BJ (cell line): ENCODE data around the gene CRAMP1. TPM values are rescaled to one million over a fixed set of nuclear protein-coding genes. Genes with fewer than 3 reads are reported as not detected.

Source experiments
- CTCF ChIA-PET: fragments of 350-600 bp; formaldehyde crosslinking; extraction: SDS; loops from one replicate; lab custom pipeline; 2021; ENCODE audit warnings: antibody characterized with exemption, inconsistent platforms; lab: Yijun Ruan, JAX
- POLR2A ChIA-PET: fragments of 300-600 bp; sonication (Branson Sonifier 250); formaldehyde crosslinking; extraction: SDS; loops from one replicate; lab custom pipeline; 2021; ENCODE audit warnings: antibody characterized with exemption; lab: Charles Lee
- DNase-seq: peaks from one replicate; pipeline ENCODE4 v3.0.0-alpha.2; 2011; ENCODE audit warnings: low read depth
- H3K27me3 ChIP-seq: 2 replicates; pipeline ENCODE4 v1.6.0; 2011; ENCODE audit warnings: low read length; ENCODE audit not compliant: control insufficient read depth, insufficient read depth
- H3K36me3 ChIP-seq: 2 replicates; pipeline ENCODE4 v1.5.1; 2011; ENCODE audit warnings: low read length; ENCODE audit not compliant: control insufficient read depth, insufficient read depth
- H3K4me3 ChIP-seq: 2 replicates; pipeline ENCODE4 v1.5.1; 2011; ENCODE audit warnings: low read depth, mild to moderate bottlenecking, control low read depth, low read length
- polyA plus RNA-seq: library from polyadenylated mRNA; depleted of rRNA; stranded (reverse); fragments of >200 nt; gene quantifications from 2 replicates; pipeline ENCODE4 v1.2.3, GENCODE V29; 2011
- TF ChIP-seq, protein P1 (sequence below): IDR thresholded peaks from 2 replicates; pipeline ENCODE4 v1.5.1; 2011; ENCODE audit warnings: low read depth, mild to moderate bottlenecking, control low read depth, inconsistent platforms, low read length, moderate library complexity; ENCODE audit not compliant: insufficient read depth

Gene CRAMP1
- polyA plus RNA-seq, 1 experiment: 8.0 TPM

- ChIA-PET POLR2A (no interaction called here), CTCF (no interaction called here)
- DNase-seq: peak; percentile 1
- no peak overlapping the region for H3K4me3 ChIP-seq
- peaks cover 33% of the 10 kb centered on the region for H3K36me3 ChIP-seq
- H3K27me3 ChIP-seq: no peaks in the 10 kb centered on the region
- TF ChIP-seq, protein P1, sequence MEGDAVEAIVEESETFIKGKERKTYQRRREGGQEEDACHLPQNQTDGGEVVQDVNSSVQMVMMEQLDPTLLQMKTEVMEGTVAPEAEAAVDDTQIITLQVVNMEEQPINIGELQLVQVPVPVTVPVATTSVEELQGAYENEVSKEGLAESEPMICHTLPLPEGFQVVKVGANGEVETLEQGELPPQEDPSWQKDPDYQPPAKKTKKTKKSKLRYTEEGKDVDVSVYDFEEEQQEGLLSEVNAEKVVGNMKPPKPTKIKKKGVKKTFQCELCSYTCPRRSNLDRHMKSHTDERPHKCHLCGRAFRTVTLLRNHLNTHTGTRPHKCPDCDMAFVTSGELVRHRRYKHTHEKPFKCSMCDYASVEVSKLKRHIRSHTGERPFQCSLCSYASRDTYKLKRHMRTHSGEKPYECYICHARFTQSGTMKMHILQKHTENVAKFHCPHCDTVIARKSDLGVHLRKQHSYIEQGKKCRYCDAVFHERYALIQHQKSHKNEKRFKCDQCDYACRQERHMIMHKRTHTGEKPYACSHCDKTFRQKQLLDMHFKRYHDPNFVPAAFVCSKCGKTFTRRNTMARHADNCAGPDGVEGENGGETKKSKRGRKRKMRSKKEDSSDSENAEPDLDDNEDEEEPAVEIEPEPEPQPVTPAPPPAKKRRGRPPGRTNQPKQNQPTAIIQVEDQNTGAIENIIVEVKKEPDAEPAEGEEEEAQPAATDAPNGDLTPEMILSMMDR: no peak
These were observed 33.9 kb downstream of the CRAMP1 start for GRCh38 chr16:1645914-1646525.

GRCh38 chr16:1647856-1648255 is 35.7 kb downstream of the CRAMP1 start:
- ChIA-PET CTCF (no interaction called here), POLR2A (no interaction called here)
- TF ChIP-seq, protein P1: no peak
- Histone ChIP-seq H3K36me3 (peaks cover 30% of the 10 kb centered on the region), H3K27me3 (no peaks in the 10 kb centered on the region), H3K4me3 (no peak overlapping the region)
- DNase-seq: no peak

DNA sequence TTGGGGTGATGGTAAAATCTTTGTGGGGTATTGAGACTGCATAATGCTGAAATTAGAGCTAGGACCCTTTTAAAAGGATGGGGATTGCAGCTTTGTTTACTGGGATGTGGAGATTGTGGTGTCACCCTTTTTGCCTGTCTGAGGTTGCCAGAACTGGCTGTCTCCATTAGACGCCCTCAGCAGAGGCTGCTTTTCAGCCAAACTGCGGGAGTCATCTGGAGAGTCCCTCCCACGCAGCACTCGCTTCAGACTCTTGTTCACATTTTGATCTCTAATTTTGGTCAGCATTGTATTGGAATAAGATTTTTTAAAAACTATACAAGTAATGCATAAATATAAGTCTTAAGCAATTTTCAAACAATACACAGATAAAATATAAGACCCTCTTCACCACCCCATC is 38.0 kb downstream of the CRAMP1 start:
- TF ChIP-seq, protein P1: no peak
- ChIA-PET POLR2A (no interaction called here), CTCF (interaction anchor here (0.6 to 1.4 kb wide), 3 partner anchors 22 to 64 kb away, joined by 3 to 4 read pairs (median 3); partner anchors contain the start of gene MAPK8IP3)
- no peaks in the 10 kb centered on the region for H3K27me3 ChIP-seq
- peaks cover 27% of the 10 kb centered on the region for H3K36me3 ChIP-seq
- no peak overlapping the region for H3K4me3 ChIP-seq
- no peak for DNase-seq

DNA sequence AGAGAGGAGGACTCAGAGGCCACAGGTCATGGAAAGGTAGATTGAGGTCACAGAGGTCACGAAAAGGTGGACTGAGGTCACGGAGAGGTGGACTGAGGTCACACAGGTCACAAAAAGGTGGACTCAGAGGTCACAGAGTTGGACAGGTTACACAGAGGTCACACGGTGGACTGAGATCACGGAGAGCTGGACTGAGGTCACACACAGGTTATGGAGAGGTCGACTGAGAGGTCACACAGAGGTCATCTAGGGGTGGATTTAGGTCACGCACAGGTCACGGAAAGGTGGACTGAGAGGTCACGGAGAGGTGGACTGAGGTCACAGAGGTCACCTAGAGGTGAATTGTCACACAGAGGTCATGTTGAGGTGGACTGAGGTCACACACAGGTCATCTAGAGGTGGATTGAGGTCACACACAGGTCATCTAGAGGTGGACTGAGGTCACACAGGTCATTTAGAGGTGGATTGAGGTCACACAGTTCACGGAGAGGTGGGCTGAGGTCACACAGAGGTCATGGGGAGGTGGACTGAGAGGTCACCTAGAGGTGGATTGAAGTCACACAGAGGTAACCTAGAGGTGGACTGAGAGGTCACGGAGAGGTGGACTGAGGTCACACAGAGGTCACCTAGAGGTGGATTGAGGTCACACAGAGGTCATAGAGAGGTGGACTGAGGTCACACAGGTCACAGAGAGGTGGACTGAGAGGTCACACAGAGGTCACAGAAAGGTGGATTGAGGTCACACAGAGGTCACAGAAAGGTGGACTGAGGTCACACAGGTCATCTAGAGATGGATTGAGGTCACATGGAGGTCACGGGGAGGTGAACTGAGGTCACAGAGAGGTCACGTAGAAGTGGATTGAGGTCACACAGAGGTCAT is 39.2 kb downstream of the CRAMP1 start:
- TF ChIP-seq, protein P1: no peak
- DNase-seq: no peak
- peaks cover 31% of the 10 kb centered on the region for H3K36me3 ChIP-seq
- H3K4me3 ChIP-seq: no peak overlapping the region
- POLR2A ChIA-PET: no interaction called here
- H3K27me3 ChIP-seq: no peaks in the 10 kb centered on the region
- CTCF ChIA-PET: interaction anchor here (1.4 to 1.9 kb wide), 2 partner anchors 8 to 55 kb away, joined by 3 to 5 read pairs; partner anchors contain the start of gene MAPK8IP3

- no peak for DNase-seq
- peaks cover 33% of the 10 kb centered on the region for H3K36me3 ChIP-seq
- H3K27me3 ChIP-seq: no peaks in the 10 kb centered on the region
- ChIA-PET CTCF (interaction anchor here (0.8 to 1.9 kb wide), 2 partner anchors 9 to 11 kb away, joined by 3 to 5 read pairs; no protein-coding TSS in a partner anchor), POLR2A (no interaction called here)
- TF ChIP-seq, protein P1: no peak
- H3K4me3 ChIP-seq: no peak overlapping the region
These were observed 39.8 kb downstream of the CRAMP1 start for GRCh38 chr16:1651974-1652312.
